CD14-positive monocyte (primary cell): Measurements from ENCODE around the gene DIAPH2. TPM values are rescaled to one million over a fixed set of nuclear protein-coding genes. Genes with fewer than 3 reads are reported as not detected.

Experiments
- DNase-seq, 3 donors: peaks; one replicate each; pipeline ENCODE4 v3.0.0-alpha.2; 2011 to 2022
- H2AFZ ChIP-seq: 2 replicates; pipeline ENCODE4 v1.6.0; 2012; ENCODE audit warnings: mild to moderate bottlenecking, low read depth, low read length, inconsistent platforms; ENCODE audit not compliant: insufficient read depth, poor library complexity, severe bottlenecking
- H3K27ac ChIP-seq, 2 donors: 1 replicate in 1 of 2; 2 replicates in 1 of 2; pipeline ENCODE4 v1.5.1; 2012 to 2013; ENCODE audit warnings: low read length in 2 of 2, control low read depth in 1 of 2, inconsistent platforms in 1 of 2, low read depth in 1 of 2, mild to moderate bottlenecking in 1 of 2
- H3K27me3 ChIP-seq, 2 donors: one replicate each; pipeline versions ENCODE4 v1.6.0 to v1.6.1; 2011 to 2013; ENCODE audit warnings: low read length in 2 of 2; ENCODE audit not compliant: control insufficient read depth in 2 of 2, insufficient read depth in 2 of 2
- H3K36me3 ChIP-seq, 2 donors: replicated peaks in 1 of 2; 1 replicate in 1 of 2; 2 replicates in 1 of 2; pipeline versions ENCODE4 v1.5.1 to v1.6.1; 2012 to 2013; ENCODE audit warnings: low read length in 2 of 2, control low read depth in 1 of 2, inconsistent platforms in 1 of 2, mild to moderate bottlenecking in 1 of 2; ENCODE audit not compliant: insufficient read depth in 2 of 2, control insufficient read depth in 1 of 2
- H3K4me1 ChIP-seq, 2 donors: 1 replicate in 1 of 2; 2 replicates in 1 of 2; pipeline versions ENCODE4 v1.5.1 to v1.6.1; 2012 to 2013; ENCODE audit warnings: low read length in 2 of 2, control low read depth in 1 of 2, inconsistent platforms in 1 of 2, mild to moderate bottlenecking in 1 of 2, moderate library complexity in 1 of 2; ENCODE audit not compliant: insufficient read depth in 2 of 2, control insufficient read depth in 1 of 2
- H3K4me2 ChIP-seq: replicated peaks from 2 replicates; pipeline ENCODE3; 2012; ENCODE audit warnings: low read length, moderate library complexity, mild to moderate bottlenecking; ENCODE audit not compliant: poor library complexity, severe bottlenecking; ENCODE audit errors: extremely low read depth
- H3K4me3 ChIP-seq, 3 experiments: fragments of 200-600 bp in 1 of 3; sonication (generic) in 1 of 3; replicated peaks in 1 of 3; 1 replicate in 2 of 3; 2 replicates in 1 of 3; pipeline ENCODE4 v1.5.1; 2011 to 2013; ENCODE audit warnings: low read length in 3 of 3, mild to moderate bottlenecking in 3 of 3, control low read depth in 2 of 3, low read depth in 2 of 3, inconsistent platforms in 1 of 3, moderate library complexity in 1 of 3
- H3K79me2 ChIP-seq: 2 replicates; pipeline ENCODE4 v1.6.0; 2012; ENCODE audit warnings: mild to moderate bottlenecking, control low read depth, inconsistent platforms, low read length, moderate library complexity; ENCODE audit not compliant: insufficient read depth
- H3K9ac ChIP-seq: 2 replicates; pipeline ENCODE4 v1.6.0; 2017; ENCODE audit warnings: low read length, mild to moderate bottlenecking; ENCODE audit not compliant: insufficient read depth, poor library complexity, severe bottlenecking
- H3K9me3 ChIP-seq, 2 donors: replicated peaks in 1 of 2; 1 replicate in 1 of 2; 2 replicates in 1 of 2; pipeline versions ENCODE4 v1.5.1 to v1.6.1; 2012 to 2013; ENCODE audit warnings: low read length in 2 of 2, control low read depth in 1 of 2; ENCODE audit not compliant: control insufficient read depth in 1 of 2, insufficient read depth in 1 of 2
- H4K20me1 ChIP-seq: 2 replicates; pipeline ENCODE4 v1.6.0; 2012; ENCODE audit warnings: mild to moderate bottlenecking, low read length, control low read depth, moderate library complexity; ENCODE audit not compliant: insufficient read depth
- H3K27ac Mint-ChIP-seq, 7 donors: one replicate each; pipeline ENCODE4 v1.8.0; 2020; ENCODE audit warnings: mild to moderate bottlenecking in 7 of 7, mixed read lengths in 7 of 7, moderate library complexity in 6 of 7, inconsistent platforms in 2 of 7
- H3K27me3 Mint-ChIP-seq, 3 donors: one replicate each; pipeline ENCODE4 v1.8.0; 2021 to 2022; ENCODE audit warnings: low read depth in 3 of 3, mild to moderate bottlenecking in 3 of 3, mixed read lengths in 3 of 3, moderate library complexity in 3 of 3, inconsistent platforms in 1 of 3
- H3K36me3 Mint-ChIP-seq, 2 donors: one replicate each; pipeline ENCODE4 v1.8.0; 2020; ENCODE audit warnings: mixed read lengths in 2 of 2, inconsistent platforms in 1 of 2, mild to moderate bottlenecking in 1 of 2
- H3K4me1 Mint-ChIP-seq: one replicate; pipeline ENCODE4 v1.8.0; 2020; ENCODE audit warnings: mild to moderate bottlenecking, mixed read lengths
- H3K4me3 Mint-ChIP-seq, 2 donors: one replicate each; pipeline ENCODE4 v1.8.0; 2020; ENCODE audit warnings: mild to moderate bottlenecking in 2 of 2, mixed read lengths in 2 of 2, moderate library complexity in 1 of 2
- H3K9me3 Mint-ChIP-seq, 7 donors: one replicate each; pipeline ENCODE4 v1.8.0; 2020 to 2022; ENCODE audit warnings: mixed read lengths in 7 of 7, mild to moderate bottlenecking in 6 of 7, moderate library complexity in 6 of 7, inconsistent platforms in 2 of 7
- CTCF ChIP-seq: fragments of 200-600 bp; IDR thresholded peaks from one replicate; pipeline ENCODE4 v1.8.0; 2022; ENCODE audit warnings: antibody characterized with exemption, mild to moderate bottlenecking
- WGBS: methylation state at CpG from one replicate; pipeline ENCODE4 v1.1.5; 2013; ENCODE audit warnings: missing lambda C conversion rate; ENCODE audit not compliant: insufficient coverage; 5-methylcytosine and 5-hydroxymethylcytosine counted together
- intact Hi-C, 2 donors: fragments of 100-400 bp; cut with micrococcal nuclease; formaldehyde crosslinking; loops; one replicate each; pipeline versions ENCODE4 v1.15.0 to v1.15.1; 2023
- polyA plus RNA-seq, 3 donors: library from polyadenylated mRNA; depleted of rRNA in 1 of 3; unstranded in 2 of 3; stranded (reverse) in 1 of 3; fragments of 300-500 nt in 2 of 3; fragments of >200 nt in 1 of 3; fragmentation: Illumina TruSeq in 2 of 3; gene quantifications; 1 replicate in 2 of 3; 2 replicates in 1 of 3; pipeline ENCODE4 v1.2.3, GENCODE V29; 2012 to 2021

Gene DIAPH2
- polyA plus RNA-seq, 3 donors: 9.5 to 20.5 (median 11.4) TPM

- no peak overlapping the region for H3K4me2 ChIP-seq
- intact Hi-C loops: no loop called here
These were observed 80.2 kb downstream of the DIAPH2 start for GRCh38 chrX:96764864-96765263.

GRCh38 chrX:96770315-96770714 lies 85.7 kb downstream of the DIAPH2 start:
- Histone ChIP-seq H3K79me2 (peaks cover 11% of the 10 kb centered on the region), H3K9me3 (no peaks in the 10 kb centered on the region), H3K27ac (no peak overlapping the region), H3K4me1 (no peaks in the 10 kb centered on the region), H3K27me3 (no peaks in the 10 kb centered on the region), H2AFZ (no peak overlapping the region), H3K4me2 (no peak overlapping the region), H4K20me1 (no peaks in the 10 kb centered on the region), H3K36me3 (no peaks in the 10 kb centered on the region), H3K9ac (no peak overlapping the region), H3K4me3 (no peak overlapping the region)
- DNase-seq: peak in 1 of 3 donors; percentile 2
- intact Hi-C loops: no loop called here
- Mint-ChIP-seq H3K27me3 (no peaks in the 10 kb centered on the region), H3K4me3 (no peak overlapping the region), H3K4me1 (no peaks in the 10 kb centered on the region), H3K9me3 (no peaks in the 10 kb centered on the region), H3K27ac (no peak overlapping the region), H3K36me3 (peaks cover 8 to 10% of the 10 kb centered on the region in 2 donors)
- WGBS: no CpG with 5 or more reads among the region's 2 CpGs
- peak; percentile 21 for TF ChIP-seq CTCF

More at GRCh38 chrX:96764864-96765263, 80.2 kb downstream of the DIAPH2 start:
- Histone ChIP-seq H3K9ac (no peak overlapping the region), H4K20me1 (no peaks in the 10 kb centered on the region), H3K9me3 (no peaks in the 10 kb centered on the region), H3K4me3 (no peak overlapping the region), H3K27me3 (no peaks in the 10 kb centered on the region), H2AFZ (no peak overlapping the region), H3K36me3 (peaks cover 0 to 5% of the 10 kb centered on the region in 2 donors), H3K79me2 (no peaks in the 10 kb centered on the region), H3K27ac (no peak overlapping the region), H3K4me1 (no peaks in the 10 kb centered on the region)
- no peak for TF ChIP-seq CTCF
- Mint-ChIP-seq H3K4me3 (no peak overlapping the region), H3K27ac (no peak overlapping the region), H3K36me3 (peaks cover 5 to 6% of the 10 kb centered on the region in 2 donors), H3K4me1 (no peaks in the 10 kb centered on the region), H3K27me3 (peaks cover 0 to 3% (median 0%) of the 10 kb centered on the region in 3 donors), H3K9me3 (no peaks in the 10 kb centered on the region)
- DNase-seq: no peak
- no CpG with 5 or more reads among the region's 1 CpG for WGBS
